NCI-H2029 treated with DMSO at 0.1 percent for 48 hours (cell line): ENCODE measurements around the gene PRKCZ.

Source experiments
- DNase-seq: peaks from one replicate; lab custom pipeline; 2025; lab: John Stamatoyannopoulos, UW

PRKCZ gene

DNA sequence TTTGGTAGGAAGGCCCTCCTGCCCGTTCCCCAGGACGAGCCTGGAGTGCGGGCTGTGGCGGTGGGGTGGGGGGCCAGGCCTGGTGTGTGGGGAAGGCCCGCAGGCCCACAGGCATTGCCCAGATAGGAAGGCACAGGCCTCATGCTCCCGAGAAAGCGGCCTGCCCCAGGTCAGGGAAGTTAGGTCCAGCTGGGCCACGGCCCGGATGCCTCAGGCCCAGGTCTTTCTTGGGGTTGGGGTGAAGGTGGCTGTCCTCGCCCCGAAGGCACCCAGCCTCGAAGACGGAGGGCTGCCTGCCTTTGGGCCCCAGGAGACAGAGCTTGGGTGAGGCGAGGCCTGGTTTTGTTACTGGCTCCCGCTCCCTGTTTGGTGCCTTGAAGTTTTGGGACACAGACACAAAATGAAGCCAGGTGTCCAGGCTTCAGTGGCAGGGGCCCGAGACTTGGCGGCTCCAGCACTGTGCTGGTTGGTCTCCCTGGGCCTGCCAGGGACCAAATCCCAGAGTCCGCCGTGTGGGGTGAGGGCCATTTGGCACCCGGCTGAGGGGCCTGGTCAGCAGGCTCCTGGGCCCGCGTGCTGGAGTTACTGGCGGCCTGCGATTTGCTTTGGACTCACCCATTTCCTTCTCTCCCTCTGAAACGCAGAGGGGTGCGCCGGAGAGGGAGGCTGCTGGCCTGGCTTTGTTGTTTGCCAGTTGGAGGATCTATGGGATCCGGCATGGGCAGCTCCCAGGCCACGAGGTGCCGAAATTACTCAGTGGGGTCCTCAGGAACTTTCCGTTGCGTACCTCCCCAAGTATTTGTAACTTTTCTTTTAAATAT, 179.9 kb downstream of the PRKCZ start:
- no peak for DNase-seq

DNA sequence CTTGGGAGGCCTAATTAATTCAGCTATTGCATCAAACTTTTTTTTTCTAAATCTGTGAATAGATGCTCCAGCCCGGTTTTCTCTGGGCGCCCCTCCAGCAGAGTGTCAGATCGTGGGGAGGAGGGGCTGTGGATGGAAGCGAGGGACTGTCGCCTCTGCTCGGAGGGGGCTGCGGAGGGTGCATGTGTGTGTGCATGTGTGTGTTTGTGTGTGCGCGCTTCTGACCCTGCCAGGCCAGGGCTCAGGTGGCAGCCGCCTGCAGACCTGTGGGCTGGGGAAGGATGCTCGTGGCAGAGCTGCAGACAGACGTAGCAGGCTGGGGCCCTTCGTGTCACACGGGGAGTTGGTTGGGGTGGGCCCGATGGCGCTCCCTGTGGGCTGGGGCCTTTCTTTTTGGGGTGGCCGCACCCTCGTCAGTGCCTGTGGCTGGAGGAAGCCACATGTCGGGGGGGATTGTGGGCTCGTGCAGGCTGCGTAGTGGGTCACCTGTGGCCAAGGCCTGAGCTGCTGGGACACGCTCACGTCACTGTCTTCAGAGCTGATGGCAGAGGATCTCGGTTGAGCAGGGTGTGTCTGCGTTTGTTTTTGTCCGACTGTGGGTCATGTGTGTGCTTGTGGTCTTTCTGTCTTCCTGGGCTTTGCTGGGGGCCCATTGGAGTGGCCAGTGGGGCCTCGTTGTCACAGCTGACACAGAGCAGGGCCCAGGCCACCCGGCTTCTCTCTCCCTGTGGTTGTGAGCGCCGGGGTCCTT, 180.7 kb downstream of the PRKCZ start:
- DNase-seq: no peak

DNA sequence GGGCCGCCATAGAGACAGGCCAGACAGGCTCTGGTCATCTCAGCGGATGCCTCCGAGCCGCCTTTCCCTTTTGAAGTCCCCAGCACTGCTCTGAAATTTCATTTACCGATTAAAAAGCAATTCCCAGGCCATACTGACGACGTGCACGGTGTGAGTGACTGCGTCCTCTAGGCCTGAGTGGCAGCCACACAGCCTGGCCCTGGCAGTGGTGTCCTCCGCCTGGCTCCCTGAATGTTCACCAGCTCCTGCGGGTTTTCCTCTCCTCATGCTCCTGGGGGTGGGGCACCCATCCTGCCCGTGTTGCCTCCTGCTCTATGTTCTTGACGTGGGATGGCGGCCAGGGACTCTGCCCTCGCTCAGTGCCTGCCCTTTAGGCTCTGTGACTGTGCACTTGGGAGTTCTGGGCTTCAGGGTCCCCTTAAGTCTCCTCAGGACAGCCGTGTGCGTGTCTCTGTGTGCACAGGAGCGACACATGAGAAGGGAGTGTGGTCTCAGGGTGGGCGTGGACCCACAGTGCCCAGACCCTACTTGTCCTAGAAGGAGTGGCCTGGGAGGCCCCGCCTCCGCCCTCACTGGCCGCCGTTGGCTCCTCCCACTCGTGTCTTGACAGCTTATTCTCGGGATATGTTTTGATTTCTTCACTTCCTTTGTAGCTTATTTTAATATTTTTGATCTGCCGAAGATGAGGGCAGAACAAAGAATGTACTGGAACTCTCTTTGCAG, 181.5 kb downstream of the PRKCZ start:
- no peak for DNase-seq

DNA sequence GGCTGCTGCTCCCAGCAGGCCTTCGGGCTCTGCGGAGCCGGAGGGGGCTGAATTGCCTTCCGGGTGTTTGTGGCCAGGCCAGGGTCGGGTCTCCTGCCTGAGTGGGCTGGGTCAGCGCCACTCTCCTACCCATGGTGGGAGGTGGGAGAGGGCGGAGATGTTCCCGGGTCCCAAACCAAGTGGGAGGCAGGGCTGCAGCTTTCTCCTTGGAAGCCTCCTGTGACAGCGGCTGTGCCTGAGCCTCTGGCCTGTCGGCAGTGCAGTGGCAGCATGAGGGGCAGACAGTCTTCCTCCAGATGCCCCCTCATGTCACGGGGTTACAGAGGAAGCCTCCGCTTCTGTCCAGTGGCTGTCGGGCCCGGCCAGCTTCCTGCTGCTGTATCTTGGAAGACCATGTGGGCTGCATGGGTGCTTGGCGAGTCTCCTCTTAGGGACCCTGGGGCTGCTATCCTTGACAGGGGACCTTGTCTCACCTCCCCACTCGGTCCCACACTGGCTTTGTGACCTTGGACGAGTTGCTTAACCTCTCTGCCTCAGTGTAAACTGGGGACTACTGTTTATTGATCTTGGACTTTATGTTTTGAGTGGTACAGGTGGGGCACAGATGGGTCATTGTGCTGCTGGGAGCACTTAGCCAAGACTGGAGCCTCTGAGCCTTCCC, 182.2 kb downstream of the PRKCZ start:
- DNase-seq: no peak

DNA sequence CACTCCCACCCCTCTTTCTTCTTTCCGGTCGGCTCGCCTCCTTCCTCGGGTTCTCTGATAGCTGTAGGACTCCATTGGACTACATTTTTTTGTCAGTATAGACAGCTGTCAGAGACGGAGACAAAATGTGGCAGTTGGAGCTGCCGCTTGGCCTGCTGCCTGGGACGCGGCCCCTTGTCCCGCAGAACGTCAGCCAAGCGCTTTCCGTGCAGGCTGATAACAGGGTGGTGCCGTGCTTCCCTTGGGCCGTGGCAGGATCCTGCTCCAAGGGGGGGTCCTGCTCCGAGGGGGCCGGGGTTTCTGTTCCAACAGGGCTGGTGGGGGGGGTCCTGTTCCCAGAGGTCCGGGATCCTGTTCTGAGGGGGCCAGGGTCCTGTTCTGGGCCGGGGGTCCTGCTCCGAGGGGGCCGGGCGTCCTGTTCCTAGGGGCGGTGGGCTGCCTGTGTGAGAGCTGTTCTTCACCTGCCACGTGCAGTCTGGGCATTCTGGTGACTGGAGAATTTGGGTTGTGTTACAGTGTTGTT, 182.8 kb downstream of the PRKCZ start:
- no peak for DNase-seq

DNA sequence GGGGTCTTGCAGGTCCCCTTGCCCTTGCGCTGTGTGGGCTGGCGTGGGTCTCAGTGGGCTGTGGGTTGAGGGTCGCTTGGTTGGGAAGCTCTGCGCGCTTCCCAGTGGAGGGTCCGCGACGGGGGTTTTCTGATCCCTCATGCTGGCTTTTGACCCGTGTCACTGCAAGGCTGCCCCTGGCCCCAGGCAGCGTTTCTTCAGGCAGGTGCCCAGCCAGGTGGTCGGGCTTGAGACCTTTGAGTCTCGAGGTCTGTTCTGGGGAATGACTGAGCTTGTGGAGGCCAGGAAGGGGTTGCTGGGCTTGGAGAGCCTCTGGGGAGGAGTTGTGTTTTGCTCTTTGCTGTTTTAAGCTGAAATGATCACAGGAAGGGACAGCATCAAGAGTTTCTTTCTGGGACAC, 183.3 kb downstream of the PRKCZ start:
- no peak for DNase-seq

DNA sequence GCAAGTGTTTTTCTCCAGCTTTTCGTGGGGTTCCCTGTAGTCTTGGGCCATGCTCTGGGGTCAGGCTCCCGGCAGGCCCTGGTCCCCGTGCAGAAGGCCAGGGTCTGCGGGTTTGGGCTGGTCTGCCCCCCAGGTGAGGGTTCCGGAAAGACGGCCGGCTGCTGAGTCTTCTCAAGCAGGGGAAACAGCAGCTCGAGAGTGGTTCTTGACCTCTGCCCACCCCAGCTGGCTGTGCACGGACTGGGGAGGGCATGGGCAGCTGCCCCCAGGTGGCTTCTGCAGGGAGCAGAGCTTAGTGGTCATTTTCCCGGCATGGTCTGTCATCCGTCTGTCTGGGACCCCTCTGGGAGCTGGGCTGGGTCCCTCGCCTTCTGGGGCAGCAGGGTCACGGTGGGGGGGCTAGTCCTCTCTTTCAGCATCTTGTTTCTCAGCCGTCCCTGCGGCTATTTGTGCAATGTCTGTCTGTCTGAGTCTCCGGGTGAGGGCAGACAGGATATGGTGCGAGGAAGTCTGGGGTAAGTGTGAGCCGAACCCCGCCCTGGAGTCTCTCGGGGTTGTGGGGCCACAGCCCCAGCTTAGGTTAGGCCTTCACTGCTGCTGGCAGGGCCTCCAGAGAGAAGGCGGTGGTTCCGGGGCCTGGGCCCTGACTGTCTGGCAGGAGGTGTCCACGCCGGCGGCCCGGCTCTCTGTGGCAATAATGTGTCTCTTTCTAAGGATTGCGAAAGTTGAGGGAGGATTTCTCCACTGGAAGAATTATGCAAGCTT, 184.0 kb downstream of the PRKCZ start:
- DNase-seq: no peak

DNA sequence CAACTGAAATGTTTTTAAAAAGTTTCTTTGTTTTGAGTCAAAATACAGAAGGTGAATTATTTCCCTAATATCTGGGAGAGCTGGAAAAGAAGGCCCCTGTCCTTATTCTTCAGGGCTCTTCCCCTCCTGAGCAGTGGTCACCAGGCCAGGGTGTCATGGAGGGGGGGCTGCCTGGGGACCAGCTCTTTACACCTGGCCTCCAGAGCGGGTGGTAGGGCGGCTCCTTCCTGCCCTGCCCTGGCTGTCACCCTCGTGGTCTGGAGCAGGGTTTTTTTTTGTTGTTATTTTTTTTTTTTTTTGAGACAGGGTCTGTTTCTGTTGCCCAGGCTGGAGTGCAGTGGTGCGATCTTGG, 184.5 kb downstream of the PRKCZ start:
- DNase-seq: no peak
